GM18499 (cell line): ENCODE data around the gene SLC39A3.

Experiments
- ATAC-seq: cut with Tn5 transposase; IDR thresholded peaks from one replicate; pipeline ENCODE4 v1.9.1; 2021; ENCODE audit warnings: moderate number of reproducible peaks; ENCODE audit not compliant: insufficient read depth, unreplicated experiment

SLC39A3 gene

GRCh38 chr19:2711172-2711874 lies 28.5 kb downstream of the SLC39A3 start:
- ATAC-seq: no peak

DNA sequence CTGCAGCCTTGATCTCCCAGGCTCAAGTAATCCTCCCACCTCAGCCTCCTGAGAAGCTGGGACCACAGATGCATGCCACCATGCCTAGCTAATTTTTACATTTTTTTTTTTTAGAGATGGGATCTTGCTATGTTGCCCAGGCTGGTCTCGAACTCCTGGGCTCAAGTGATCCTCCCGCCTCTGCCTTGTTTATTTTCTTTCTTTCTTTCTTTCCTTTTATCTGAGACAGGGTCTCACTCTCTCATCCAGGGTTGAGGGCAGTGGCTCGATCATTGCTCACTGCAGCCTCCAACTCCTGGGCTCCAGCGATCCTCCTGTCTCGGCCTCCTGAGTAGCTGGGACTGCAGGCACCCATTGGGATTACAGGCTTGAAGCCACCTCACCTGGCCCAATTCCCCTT lies 33.6 kb downstream of the SLC39A3 start:
- ATAC-seq: no peak

- ATAC-seq: no peak
Observed at GRCh38 chr19:2703691-2704216, 36.1 kb downstream of the SLC39A3 start.

DNA sequence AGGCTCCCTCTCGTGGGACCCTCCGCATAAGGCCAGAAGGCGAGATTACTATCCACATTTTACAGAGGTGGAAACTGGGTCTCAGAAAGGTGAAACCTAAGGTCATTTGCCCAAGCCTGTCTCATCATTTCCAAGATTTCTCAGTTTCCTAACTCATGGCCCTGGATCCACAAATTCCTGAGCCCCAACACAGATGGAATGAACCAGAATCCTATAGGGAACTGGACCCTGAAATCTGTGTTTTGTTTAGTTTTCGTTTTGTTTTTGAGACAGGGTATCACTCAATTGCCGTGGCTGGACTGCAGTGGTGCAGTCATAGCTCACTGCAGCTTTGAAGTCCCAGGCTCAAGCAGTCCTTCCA lies 36.8 kb downstream of the SLC39A3 start:
- no peak for ATAC-seq

GRCh38 chr19:2702170-2703076 lies 37.4 kb downstream of the SLC39A3 start, which contains the start of gene GNG7:
GNG7 (minus strand) TSS chr19:2702694; CDS start chr19:2520688, 182,006 bp downstream.
- ATAC-seq: no peak

- ATAC-seq: no peak
Observed at GRCh38 chr19:2701361-2702169, 38.3 kb downstream of the SLC39A3 start.

DNA sequence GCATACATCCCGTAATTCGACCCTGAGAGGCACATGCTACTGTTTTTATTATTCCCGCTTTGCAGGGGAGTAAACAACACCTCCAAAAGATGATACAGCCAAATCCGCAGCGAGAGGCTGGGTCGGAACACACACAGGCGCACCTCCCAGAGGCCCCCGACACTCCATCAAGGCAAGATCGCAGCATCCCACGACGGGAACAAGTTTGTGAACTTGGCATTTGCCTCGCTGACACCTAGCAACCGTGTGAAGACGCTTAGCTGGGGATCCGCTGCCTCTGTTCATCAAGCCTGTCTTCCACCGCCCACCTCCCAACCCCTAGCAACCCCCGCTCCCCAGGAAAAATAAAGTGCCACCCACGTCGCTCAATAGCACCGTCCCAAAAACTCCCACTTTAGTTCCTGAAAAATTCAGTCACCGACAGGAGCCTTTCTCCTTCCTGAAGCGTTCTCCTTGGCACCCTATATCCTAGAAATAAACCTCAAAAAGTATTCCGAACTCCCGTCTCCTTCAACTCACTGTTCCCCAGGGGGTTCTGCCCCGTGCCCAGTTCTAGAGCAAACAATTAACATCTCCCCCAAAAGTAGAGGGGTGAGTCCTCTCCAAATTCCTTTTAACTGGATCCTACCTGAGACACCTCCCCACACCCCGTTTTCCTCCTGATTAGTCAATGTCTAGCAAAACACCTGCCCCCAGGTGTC lies 39.0 kb downstream of the SLC39A3 start:
- ATAC-seq: no peak

GRCh38 chr19:2699413-2700140 lies 40.2 kb downstream of the SLC39A3 start:
- ATAC-seq: no peak

DNA sequence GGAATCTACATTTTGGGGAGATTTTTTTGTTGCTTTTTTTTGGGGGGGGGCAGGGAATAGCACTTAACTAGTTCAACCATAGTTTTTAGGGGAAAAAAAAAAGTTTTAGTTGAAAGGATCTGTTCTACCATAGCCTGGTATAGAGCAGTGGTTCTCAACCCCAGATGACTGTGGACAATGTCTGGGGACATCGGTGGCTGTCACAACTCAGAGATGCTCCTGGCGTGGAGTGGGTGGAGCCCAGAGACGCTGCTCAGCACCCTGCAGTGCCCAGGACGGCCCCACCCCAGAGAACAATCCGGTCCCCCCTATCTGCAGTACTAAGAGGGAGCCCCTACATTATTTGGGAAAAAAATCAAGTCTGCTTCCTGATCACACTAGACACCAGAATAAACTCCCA lies 45.6 kb downstream of the SLC39A3 start:
- no peak for ATAC-seq

DNA sequence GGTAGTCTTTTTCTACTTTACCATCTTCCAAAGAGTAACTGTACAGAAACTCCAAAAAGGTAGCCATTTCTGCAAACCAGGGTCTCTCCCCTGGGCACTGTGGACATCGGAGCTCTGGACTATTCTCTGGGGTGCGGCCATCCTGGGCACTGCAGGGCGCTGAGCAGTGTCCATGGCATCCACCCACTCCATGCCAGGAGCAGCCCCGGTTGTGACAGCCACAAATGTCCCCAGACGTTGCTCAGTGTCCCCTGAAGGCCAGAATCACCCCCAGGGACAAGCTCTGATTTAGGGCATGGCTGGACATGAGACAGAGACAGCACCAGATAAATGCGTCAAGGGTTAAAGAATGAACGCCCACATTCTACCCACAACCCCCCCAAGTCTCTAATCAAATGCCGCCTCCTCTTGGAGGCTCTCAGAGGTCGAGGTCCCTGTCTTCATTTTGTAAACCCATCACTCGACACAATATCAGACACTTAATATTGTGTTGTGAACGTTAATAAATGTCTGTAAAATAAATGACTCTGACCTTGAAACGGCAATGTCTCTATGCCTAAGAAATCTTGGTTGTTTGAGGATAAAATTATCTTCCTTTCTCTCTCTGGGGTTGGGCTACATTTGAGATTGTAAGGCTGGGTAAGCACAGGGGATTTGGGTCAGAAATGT lies 46.2 kb downstream of the SLC39A3 start:
- no peak for ATAC-seq

DNA sequence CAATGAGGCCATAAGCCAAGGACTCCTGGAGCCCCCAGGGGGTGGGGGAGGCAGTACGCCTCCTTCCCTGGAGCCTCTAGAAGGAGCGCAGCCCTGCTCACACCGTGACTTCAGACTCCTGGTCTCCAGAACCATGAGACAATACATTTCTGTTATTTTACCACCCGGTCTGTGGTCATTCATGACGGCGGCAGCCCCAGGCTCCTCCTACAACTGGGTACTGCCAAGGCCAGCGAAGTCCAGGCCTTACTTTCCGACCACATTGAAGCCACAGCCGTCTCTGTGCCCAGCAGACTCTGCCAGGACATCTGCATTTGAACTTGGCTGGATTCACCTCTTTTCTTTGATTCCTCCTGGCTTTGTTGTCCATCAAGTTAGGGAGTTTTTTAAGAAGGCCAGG lies 47.9 kb downstream of the SLC39A3 start:
- ATAC-seq: no peak

DNA sequence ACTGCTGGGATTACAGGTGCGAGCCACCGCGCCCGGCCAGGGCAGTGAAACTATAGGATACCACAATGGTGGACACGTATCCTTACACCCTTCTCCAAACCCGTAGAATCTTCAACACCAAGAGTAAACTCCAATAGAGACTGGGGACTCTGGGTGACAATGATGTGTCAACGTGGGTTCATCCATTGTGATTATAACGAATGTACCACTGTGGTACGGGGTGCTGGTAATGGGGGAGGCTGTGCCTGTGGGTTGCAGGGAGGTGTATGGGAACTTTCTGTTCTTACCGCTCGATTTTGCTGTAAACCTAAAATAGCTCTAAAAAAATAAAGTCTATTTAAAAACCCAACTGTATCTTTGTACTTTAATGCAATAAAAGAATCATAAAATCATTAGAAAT lies 49.0 kb downstream of the SLC39A3 start:
- ATAC-seq: no peak

GRCh38 chr19:2686360-2686759 lies 53.5 kb downstream of the SLC39A3 start:
- ATAC-seq: no peak

DNA sequence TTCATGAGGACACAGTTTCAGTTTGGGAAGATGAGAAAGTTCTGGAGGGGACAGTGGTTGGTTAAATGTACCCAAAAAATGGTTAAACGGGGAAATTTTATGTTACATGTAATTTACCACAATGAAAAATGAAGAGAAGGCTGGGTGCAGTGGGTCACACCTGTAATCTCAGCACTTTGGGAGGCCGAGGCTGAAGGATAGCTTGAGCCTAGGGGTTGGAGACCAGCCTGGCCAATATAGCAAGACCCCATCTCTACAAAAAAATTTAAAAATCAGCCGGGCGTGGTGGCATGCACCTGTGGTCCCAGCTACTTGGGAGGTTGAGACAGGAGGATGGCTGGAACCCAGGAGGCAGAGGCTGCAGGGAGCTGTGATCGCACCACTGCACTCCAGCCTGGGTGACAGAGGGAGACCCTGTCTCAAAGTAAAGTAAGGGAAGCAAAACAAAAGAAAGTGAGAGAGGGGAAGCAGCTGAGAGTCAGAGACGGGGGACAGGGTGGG lies 54.6 kb downstream of the SLC39A3 start:
- no peak for ATAC-seq

DNA sequence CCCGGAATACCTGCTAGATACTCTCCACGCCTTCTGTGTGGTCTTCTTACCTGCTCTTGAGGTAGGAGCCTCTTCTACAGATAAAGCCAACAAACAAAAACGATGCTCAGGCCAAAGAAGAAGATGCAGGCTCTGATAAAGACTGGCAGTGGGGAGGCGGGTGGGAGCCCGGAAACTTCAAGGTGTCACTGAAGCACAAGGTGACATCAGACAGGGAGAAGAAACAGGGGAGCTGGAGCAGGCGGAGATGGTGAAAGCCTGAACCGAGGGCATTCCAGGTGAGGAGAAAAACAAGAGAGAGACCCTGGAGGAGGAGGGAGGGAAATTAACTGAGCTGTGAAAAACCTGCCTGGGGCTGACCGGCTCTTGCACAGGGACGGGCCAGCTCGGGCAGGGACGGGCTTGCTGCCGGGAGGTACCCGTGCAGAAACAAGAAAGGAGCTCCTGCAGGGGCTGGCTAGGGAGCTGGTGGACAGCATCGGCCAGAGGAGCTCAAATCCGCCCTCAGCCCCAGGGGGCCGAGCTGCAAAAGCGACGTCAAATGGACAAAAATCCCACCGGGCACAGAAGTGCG lies 56.3 kb downstream of the SLC39A3 start:
- no peak for ATAC-seq
